ENCODE measurements around the gene ZNF143.
"Not testable (repeated sequence)": the region's sequence is repeated elsewhere in the genome, so short reads cannot be mapped to it uniquely, and the experiment has no call there.

ZNF143 gene

DNA sequence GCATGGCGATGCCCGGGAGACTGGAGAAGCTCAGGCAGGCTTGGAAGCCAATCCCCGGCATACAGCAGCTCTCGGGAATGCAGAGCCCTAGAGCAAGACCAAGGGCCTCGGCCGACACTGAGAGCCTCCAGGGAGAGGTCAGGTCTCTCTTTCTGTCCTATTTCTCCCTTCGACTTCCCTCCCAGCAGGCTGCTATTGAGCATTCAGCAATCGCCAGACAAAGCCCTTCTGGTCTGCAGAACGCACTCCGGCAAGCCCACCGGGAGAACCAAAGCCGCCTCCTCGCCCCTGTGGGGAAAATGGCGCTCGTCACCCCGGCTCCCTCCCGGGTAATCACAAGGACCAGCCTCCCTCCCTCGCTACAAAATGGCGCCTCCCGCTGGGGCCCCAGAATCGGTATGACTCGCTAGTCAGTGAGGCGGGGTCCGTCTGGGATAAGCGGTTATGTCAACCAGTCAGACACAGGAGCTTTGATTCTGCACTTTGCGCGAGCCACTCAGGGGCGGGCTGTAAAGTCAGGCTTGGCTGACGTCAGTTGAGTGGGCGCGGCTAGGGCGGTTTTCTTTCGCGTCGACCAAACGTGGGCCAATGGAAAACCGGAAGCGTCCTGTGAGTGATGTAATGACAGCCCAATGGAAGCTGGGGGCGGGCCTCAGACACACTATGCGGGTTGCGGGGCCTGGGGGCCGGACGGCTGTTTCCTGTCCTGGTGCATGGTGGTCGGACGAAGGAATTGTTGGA, at the start of gene ZNF143:
Gene ZNF143 (plus strand): TSS at position 691 of the 741 bp plus-strand sequence. CDS start 10,297 bp downstream, outside the sequence.
- DNase-seq, result peak; percentile 100

DNA sequence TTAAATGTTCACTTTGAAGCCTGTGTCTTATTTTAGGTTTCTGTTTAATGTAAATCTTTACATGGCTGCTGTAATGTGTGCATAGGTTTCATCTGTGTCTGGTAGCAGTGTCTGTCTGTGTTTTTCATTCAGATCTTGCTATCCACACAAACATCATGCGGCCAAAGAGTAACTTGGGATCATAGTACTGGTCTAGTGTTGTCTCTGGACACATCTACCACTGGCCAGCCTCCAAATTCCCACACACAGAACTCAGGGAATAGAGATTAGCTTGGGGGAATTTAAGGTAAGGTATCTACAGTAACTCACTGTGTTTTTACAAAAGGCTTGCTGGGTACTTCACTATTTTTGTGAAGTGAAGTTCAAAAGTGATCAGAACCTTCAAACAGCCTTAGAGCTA, 32.1 kb upstream of the ZNF143 start:
- DNase-seq, result no peak

DNA sequence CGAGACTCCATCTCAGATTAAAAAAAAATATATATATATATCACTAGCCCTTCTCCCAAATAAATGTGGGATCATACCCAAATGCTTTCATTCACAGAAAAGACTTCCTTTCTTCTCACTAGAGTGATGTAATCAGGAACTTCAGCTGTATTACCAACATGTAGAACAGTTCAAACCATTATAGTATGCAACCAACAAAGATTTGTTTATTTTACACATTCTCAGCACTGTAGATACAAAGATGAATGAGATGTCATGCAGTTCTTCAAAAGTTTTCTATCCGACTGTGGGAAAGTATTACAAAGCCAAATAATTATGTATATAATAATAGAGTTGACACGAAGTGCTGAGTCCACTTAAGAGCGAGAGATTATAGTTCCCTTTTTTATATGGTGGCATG, 22.2 kb upstream of the ZNF143 start:
- no peak for DNase-seq

DNA sequence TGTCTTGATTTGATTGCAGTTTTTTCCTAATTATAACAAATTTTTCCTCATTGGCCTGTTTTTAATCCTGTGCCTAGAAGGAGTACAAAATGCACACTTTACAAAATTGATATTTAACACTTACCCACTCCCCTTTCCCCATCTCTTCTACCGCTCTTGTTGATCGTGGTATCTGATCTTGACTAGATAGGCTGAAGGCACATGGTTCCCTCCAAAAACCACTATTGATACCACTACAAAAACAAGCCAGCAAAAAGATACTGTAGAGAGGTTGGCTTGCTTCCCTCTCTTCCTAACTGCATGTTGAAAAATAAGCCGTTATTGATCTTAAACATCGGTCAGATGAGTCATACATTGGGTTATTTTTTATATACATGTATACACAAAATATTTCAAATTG, 14.6 kb upstream of the ZNF143 start:
- peak; percentile 10 for DNase-seq

DNA sequence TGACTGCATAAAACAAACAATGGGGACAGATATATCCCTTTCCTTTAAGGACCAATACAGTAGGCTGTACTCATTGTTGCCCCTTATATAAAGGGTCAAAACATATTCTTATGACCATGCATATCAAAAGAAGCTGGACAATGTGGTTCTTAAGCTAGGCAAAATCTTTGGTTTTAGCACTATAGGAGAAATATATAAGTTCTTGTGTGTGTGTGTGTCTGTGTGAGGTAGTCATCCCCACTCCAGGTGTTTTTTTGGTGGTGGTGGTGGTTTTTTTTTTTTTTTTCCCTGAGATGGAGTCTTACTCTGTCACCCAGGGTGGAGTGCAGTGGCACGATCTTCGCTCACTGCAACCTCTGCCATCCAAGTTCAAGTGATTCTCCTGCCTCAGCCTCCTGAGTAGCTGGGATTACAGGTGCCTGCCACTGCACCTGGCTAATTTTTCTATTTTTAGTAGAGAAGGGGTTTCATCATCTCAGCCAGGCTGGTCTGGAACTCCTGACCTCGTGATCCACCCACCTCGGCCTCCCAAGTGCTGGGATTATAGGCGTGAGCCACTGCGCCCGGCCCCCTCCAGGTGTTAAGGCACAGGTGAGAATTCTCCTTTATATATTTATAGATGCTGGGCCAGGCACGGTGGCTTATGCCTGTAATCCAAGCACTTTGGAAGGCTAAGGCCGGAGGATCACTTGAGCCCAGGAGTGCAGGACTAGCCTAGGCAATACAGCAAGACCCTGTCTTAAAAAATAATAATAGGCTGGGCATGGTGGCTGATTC, 12.0 kb upstream of the ZNF143 start:
- DNase-seq, result no peak

DNA sequence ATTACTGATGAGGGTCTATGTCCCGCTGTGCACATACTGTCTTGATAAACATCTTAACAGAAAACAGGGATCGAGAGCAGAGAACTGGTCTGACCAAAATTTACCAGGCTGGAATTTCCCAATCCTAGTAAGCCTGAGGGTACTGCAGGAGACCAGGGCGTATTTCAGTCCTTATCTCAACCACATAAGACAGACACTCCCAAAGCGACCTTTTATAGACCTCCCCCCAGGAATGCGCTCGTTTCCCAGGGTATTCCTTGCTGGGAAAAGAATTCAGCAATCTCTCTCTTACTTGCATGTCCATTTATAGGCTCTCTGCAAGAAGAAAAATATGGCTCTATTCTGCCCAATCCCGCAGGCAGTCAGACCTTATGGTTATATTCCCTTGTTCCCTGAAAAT, 8.8 kb upstream of the ZNF143 start:
- not testable (repeated sequence) for DNase-seq

DNA sequence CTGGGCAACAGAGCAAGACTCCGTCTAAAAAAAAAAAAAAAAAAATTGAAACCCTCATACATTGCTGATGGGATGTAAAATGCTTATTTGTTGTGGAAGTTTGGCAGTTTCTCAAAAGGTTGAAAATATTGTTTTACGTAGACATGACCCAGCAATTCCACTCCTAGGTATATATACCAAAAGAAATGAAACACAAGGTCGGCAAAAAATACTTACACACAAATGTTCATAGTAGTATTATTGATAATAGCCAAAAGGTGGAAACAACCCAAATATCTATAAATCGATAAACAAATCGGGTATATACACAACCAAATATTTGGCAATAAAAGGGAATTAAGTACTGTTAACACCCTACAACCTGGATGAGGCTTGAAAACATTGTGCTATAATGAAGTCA, 5.1 kb upstream of the ZNF143 start:
- DNase-seq, result no peak

DNA sequence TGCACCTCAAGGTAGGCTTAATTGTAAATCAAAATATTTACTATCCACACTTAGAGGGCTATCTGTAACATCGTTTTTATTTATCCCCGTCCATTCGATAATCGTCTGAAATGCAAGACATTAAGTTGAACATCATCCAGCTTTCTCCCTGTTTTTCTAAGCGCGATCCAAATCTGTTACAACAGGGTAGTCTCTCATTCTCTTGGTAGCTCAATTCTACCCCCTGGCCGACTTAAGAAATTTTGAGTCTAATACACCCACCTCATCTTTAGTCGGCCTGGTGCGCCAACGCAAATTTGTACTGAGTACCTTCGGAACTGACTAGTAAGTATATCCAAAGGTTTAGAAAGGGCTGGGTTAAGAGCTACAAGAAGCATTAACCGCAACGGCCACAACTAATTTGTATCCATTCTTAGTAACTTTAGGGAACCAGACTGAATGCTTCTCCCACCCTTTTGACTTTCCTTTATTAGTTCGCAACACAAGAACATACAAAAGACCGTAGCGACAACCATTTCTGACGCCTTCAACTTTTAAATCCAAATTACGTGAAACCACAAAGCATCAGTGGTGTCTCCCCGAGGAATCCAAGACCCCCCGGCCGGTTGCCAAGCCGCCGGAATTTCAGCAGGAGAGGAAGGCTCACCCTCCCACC, 1.0 kb upstream of the ZNF143 start:
- peak; percentile 48 for DNase-seq

DNA sequence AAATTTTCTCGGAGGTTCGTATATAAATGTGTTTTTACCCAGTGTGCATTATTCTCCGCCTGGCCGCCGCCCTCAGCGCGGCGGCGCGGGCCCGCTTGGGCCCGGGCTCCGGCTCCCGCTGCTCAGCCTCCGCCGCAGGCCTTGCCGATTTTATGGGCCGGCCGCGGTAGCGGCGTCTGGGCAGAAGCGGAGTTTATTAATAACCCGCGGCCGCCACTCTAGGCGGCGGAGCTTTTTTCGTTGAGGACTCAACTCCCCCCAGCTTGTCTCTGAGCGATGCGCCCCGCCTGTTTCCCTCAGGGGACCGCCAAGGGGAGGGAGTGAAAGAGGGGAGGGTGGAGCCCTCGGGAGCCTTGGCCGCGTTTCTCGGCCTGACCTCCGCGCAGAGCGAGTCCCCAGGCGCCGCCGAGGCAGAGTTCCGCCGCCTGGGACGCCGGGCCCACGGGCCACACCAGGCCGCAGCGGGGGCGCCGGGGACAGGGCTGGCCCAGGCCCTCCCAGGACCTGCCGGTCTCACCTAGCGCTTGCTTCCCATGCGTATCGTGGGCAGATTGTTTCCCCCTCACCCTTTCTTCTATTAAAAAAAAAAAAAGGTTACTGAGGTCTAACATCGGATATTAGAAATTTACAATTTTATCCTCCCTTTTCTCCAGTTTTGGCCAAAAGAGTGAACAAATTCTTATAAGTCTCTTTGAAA, 399 bp downstream of the ZNF143 start:
- peak; percentile 82 for DNase-seq

DNA sequence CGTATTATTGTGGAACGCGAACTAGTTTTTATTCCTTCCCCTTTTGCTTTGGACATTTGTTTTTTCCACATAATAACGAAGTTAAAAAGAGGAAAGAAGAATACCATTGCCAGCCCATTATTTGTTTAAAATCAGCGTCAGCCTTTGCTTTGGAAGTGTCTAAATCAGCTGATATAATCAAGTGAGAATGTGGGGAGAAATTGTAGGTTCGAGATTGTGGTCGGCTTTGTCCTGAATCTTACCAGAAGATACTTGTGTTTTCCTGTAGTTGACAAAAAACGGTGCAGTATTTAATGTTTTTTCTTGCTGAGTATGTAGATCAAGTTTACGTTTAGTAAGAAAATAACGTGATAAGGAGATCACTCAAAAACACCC, 935 bp downstream of the ZNF143 start:
- peak; percentile 50 for DNase-seq

DNA sequence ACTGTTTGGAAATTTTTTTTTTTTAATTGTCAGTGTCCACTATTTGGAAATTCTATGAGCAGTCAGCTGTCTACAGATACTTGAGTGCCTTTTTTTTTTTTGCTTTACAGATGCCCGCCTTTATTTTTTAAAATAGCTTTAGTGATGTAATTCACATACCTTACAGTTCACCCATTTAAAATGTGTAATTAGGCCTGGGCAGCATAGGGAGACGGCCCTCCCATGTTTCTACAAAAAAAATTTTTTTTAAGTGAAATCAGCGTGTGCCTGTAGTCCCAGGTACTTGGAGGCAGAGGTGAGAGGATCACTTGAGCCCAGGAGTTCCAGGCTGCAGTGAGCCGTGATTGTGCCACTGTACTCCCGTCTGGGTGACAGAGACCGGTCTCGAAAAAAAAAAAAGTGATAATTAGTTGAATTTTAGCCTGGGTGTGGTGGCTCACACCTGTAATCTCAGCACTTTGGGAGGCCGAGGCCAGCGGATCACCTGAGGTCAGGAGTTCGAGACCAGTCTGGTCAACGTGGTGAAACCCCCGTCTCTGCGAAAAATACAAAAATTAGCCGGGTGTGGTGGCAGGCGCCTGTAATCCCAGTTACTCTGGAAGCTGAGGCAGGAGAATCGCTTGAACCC, 1.5 kb downstream of the ZNF143 start:
- DNase-seq, result no peak

DNA sequence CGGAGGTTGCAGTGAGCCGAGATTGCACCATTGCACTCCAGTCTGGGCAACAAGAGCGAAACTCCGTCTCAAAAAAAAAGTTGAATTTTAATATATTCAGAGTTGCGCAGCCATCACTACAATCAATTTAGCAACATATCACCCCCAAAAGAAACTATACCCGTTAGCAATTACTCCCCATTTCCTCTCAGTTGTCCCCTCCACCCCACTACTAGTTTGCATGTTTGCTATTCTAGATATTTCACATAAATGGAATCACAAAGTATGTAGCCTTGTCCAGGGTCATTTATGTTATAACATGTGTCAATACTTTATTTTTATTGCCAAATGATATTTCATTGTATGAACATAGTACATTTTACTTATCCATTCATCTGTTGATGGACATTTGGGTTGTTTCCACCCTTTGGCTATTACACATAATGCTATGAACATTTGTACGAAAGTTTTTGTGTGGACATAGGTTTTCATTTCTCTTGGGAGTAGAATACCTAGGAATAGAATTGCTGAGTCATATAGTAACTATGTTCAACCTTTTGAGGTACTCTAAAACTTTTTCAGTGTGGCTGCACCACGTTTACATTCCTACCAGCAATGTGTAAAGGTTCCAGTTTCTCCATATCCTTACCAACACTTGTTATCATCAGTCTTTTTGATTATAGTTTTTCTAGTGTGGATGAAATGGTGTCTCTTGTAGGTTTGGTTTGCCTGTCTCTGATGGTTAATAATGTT, 2.2 kb downstream of the ZNF143 start:
- no peak for DNase-seq

DNA sequence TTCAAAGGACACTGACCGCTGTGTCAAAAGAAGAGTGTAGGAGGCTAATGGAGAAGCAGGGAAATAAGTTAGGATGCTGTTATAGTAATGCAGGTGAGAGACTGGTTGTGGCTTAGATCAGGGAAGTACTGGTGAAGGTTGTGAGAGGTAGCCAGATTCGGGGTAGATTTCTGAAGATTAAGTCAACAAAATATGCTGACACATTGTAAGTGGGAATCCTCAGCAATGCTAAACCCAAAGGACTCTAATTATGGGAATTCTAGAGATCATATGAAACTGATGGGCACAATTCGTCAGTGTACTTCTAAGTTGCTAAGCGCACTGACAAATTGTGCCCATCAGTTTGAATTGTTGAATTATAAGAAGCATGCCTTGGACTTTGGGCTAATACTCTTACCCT, 10.0 kb downstream of the ZNF143 start:
- DNase-seq, result no peak

DNA sequence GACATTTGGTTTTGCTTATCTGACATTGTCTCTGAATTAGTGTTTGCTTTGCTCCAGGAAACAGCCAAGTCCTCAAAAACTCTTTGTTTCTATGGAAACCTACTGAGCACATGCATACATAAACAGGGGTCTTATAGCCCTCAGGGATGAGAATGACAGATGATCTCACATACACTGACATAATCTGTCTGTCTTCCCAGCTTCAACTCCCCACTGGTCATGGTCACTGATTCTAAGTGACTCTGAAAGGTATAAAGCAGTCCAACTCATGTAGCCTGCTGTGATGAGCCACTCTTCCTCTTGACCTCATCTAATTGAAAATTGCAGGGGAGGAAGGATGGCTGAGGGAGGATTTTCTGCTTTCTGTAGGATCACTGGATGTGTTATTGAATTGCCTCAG, 12.6 kb downstream of the ZNF143 start:
- no peak for DNase-seq

DNA sequence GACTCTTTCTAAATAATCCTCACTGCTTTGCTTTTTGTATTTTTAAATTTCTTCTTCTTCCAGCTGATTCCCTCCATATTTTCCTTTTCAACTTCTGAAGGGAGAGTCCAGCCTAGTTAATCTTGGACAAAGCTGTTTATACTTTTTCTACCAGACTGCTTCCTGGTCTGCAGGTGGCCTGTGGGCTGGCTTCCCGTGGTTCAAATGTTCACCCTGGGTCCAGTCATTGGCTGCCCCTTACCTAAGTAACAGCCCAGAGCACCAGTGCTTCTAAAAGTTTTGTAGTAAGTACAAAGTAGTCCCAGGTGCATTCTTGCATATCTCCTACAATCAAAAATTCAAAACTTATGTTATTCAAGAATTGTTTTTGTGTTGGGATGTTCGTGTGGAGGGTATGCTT, 19.1 kb downstream of the ZNF143 start:
- no peak for DNase-seq

DNA sequence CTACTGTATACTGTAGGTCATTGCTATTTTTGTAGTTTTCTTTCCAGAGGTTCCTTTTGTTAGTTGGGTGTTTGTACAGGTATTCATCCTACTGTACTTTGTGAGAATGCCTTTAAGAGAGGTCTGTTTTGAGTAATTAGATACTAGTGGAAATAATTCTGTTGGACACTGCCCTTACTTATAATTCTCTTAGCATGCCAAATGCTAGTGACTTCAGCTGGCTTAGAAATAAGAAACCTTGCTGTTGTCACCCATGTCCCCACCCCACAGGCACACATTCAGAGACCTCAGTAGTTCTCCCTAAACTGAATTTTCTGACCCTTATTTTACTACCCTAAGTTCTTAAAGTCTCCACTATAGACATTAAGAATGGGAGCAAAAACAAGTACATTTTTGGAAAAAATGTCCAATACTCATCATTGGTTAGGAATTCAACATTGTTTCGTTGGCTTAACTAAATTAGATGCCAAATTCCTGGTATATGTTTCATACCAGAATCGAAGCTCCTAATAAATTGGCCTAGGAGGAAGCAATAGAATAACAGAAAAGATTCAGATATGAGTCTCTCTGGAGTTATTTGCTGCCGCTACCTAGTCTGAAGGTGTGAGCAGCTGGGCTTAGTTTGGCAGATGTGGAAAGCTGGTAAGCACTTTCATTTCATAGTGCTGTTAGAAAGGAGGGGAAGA, 28.4 kb downstream of the ZNF143 start:
- DNase-seq, result no peak

DNA sequence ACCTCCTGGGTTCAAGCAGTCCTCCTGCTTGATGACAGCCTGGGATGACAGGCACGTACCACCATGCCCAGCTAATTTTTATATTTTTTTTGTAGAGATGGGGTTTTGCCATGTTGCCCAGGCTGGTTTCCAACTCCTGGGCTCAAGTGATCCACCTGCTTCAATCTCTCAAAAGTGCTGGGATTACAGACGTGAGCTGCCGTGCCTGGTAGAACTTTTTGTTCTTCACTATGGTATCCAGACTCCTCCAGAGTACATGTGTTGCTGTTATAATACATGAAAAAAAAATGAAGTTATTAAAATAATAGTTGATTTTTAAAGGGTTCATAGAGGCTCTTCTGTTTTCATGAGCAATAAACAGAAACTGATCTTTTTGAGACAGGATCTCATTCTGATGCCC, 29.6 kb downstream of the ZNF143 start:
- no peak for DNase-seq

DNA sequence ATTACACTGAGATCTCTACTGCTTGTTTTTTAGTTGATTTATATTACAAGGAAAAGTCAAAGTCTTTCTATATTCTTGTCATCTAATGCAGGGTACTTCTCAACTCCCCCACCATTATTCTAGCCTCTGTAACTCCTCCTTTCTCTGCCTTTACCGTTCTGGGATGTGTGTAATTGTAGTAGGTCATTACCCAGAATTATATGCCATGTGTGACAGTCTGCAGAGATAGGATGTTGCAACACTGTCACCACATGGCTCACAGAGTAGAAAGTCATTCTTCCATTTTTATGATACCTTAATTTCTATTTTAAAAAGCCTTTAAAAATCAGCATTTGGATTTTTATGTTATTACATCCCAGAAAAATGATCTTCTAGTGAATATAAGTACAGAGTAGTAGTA, 32.7 kb downstream of the ZNF143 start:
- no peak for DNase-seq

DNA sequence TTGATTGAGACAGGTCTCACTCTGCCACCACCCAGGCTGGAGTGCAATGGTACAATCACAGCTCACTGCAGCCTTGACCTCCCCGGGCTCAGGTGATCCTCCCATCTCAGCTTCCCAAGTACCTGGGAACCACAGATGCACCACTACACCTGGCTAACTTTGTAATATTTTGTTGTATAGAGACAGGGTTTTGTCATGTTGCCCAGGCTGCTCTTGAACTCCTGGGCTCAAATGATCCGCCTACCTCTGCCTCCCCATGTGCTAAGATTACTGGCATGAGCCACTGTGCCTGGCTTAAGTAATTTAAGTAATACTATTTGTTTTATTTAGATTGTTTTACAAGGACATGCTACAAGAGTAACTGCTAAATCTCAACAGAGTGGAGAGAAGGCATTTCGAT, 33.5 kb downstream of the ZNF143 start:
- no peak for DNase-seq

DNA sequence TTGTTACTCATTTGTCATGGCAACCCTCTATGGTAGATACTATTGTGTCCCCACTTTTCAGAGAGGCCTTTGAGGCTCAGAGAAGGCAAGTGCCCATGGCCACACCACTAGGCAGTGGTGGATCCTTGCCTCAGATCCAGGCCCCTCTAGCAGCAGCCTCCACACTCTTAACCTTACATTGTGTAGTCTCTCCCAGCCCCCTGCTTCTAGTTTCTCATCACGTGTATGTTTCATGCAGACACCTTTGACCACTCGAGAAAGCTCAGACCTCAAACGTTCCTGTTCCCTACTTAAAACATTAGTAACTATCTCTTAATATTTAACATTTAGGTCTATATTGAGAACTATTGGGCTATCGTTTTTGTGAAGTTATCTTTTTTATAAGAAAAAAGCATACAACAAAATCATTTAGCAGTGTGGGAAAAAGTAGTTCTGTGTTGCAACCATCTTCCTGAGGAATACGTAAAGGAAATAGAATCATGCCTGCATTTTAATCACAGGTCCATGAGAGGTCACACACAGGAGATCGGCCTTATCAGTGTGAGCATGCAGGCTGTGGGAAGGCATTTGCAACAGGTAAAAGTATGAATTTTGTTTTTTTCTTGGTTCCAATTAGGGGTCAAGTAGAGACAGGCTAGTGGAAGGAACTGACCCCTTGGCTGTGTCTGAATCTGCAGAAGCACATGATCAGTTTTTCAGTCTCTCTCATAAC, 35.1 kb downstream of the ZNF143 start:
- DNase-seq, result no peak

All from activated CD4-positive, alpha-beta T cell treated with anti-CD3 and anti-CD28 coated beads, Interleukin-2, amount 50 U/mL, for 16 hours (primary cell).